ENCODE data around the gene GEMIN2.

The GEMIN2 gene

DNA sequence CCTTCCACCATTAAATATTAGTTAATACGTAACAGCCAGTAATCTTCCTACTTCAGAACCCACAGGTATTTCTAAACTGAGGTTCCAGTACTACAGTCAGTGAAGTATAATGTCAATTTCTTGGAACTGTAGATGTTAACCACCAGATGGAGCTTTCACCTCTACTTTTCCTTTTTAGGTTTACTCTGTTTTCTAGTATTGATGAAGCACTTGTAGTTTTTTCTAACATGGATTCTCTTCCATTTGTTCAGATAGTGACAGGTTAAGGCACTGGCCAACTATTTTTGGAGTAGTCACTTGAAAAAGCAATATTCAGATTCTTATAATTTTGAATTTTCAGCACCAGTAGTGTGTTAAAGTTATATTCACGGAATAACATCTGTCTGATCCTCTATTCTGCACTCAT is 6.5 kb upstream of the GEMIN2 start:
- no peaks in the 10 kb centered on the region for H4K20me1 ChIP-seq (ENCODE audit: insufficient read depth)
- no peak overlapping the region for H3K4me2 ChIP-seq
- no peaks in the 10 kb centered on the region for H3K36me3 ChIP-seq (ENCODE audit: insufficient read depth)
- no peak overlapping the region for H3K27ac ChIP-seq
- H3K4me3 ChIP-seq (IDR thresholded peaks at IDR 0.05; ENCODE audit: insufficient read depth, low read depth, low read length), result no peak overlapping the region
- H2AFZ ChIP-seq (ENCODE audit: low read depth), result no peak overlapping the region
- TF ChIP-seq, protein P1, sequence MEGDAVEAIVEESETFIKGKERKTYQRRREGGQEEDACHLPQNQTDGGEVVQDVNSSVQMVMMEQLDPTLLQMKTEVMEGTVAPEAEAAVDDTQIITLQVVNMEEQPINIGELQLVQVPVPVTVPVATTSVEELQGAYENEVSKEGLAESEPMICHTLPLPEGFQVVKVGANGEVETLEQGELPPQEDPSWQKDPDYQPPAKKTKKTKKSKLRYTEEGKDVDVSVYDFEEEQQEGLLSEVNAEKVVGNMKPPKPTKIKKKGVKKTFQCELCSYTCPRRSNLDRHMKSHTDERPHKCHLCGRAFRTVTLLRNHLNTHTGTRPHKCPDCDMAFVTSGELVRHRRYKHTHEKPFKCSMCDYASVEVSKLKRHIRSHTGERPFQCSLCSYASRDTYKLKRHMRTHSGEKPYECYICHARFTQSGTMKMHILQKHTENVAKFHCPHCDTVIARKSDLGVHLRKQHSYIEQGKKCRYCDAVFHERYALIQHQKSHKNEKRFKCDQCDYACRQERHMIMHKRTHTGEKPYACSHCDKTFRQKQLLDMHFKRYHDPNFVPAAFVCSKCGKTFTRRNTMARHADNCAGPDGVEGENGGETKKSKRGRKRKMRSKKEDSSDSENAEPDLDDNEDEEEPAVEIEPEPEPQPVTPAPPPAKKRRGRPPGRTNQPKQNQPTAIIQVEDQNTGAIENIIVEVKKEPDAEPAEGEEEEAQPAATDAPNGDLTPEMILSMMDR (conservative IDR thresholded peaks at IDR 0.05; ENCODE audit: low read depth, low read length), result no peak
- H3K9ac ChIP-seq, result no peak overlapping the region
- peaks cover 13% of the 10 kb centered on the region for H3K4me1 ChIP-seq (ENCODE audit: low read depth, poor library complexity, severe bottlenecking)
- no peaks in the 10 kb centered on the region for H3K27me3 ChIP-seq (ENCODE audit: insufficient read depth, low read depth)
- no peaks in the 10 kb centered on the region for H3K79me2 ChIP-seq (ENCODE audit: insufficient read depth, low read depth)

DNA sequence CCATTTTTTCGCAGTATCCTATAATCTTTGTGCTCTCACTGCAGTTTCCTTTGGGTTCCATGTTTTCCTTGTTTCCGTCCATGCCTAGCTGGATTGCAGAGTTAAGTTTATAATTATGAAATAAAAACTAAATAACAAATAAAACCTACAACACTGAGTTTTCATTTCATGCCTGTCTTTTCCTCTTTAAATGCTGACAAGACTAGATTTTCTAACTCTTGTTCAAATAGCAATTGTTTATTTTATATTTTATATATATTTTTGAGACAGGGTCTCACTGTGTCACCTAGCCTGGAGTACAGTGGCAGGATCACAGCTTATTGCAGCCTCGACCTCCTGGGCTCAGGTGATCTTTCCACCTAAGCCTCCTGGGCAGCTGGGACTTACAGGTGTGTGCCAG is 5.3 kb upstream of the GEMIN2 start:
- Histone ChIP-seq H3K36me3 (ENCODE audit: insufficient read depth) (no peaks in the 10 kb centered on the region), H4K20me1 (ENCODE audit: insufficient read depth) (no peaks in the 10 kb centered on the region), H3K27ac (no peak overlapping the region), H3K79me2 (ENCODE audit: insufficient read depth, low read depth) (no peaks in the 10 kb centered on the region), H3K4me3 (IDR thresholded peaks at IDR 0.05; ENCODE audit: insufficient read depth, low read depth, low read length) (no peak overlapping the region), H2AFZ (ENCODE audit: low read depth) (no peak overlapping the region), H3K27me3 (ENCODE audit: insufficient read depth, low read depth) (no peaks in the 10 kb centered on the region), H3K4me2 (no peak overlapping the region), H3K9ac (no peak overlapping the region), H3K4me1 (ENCODE audit: low read depth, poor library complexity, severe bottlenecking) (peaks cover 20% of the 10 kb centered on the region)
- TF ChIP-seq, protein P1 (conservative IDR thresholded peaks at IDR 0.05; ENCODE audit: low read depth, low read length), result no peak

DNA sequence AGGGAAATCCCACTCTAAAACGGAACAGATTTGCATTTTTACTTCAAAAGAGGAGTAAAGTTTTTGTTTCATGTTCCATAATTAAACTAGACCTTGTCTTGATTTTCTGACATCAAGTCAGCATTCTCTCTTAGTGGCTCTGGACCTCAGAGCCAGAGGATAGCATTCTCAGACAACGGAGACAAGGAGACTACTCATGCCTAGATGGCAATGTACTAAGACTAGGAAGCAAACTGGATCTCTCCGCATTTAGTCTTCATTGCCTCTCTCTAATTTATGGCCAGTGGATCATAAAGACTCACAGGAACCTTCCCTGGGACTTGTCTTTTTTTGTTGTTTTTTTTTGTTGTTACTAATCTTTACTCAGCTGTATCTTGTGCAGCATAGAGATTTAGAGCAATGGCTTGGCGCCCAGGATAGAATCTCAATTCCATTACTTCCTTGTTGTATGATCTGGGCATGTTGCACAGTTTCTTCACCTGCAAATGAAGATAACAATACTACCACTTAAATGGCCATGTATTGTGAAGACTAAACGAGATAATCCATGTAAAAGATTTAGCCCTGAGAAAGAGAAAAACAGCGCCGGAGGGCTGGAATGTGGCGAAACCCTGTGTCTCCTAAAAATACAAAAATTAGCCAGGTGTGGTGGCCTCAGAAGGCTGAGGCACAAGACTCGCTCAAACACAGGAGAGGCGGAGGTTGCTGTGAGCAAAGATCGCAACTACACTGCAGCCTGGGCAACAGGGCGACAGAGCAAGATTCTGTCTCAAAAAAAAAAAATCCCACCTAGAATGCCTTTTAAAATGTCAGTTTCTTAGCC is 4.0 kb upstream of the GEMIN2 start:
- no peaks in the 10 kb centered on the region for H3K27me3 ChIP-seq (ENCODE audit: insufficient read depth, low read depth)
- H3K27ac ChIP-seq, result no peak overlapping the region
- H3K4me3 ChIP-seq (IDR thresholded peaks at IDR 0.05; ENCODE audit: insufficient read depth, low read depth, low read length), result no peak overlapping the region
- TF ChIP-seq, protein P1 (conservative IDR thresholded peaks at IDR 0.05; ENCODE audit: low read depth, low read length), result no peak
- peak overlapping the region; percentile 44 for H2AFZ ChIP-seq (ENCODE audit: low read depth)
- H3K4me1 ChIP-seq (ENCODE audit: low read depth, poor library complexity, severe bottlenecking), result peaks cover 14% of the 10 kb centered on the region
- H4K20me1 ChIP-seq (ENCODE audit: insufficient read depth), result no peaks in the 10 kb centered on the region
- no peaks in the 10 kb centered on the region for H3K79me2 ChIP-seq (ENCODE audit: insufficient read depth, low read depth)
- H3K4me2 ChIP-seq, result peak overlapping the region; percentile 54; the same call in 1 of the 2 replicates
- no peaks in the 10 kb centered on the region for H3K36me3 ChIP-seq (ENCODE audit: insufficient read depth)
- no peak overlapping the region for H3K9ac ChIP-seq

DNA sequence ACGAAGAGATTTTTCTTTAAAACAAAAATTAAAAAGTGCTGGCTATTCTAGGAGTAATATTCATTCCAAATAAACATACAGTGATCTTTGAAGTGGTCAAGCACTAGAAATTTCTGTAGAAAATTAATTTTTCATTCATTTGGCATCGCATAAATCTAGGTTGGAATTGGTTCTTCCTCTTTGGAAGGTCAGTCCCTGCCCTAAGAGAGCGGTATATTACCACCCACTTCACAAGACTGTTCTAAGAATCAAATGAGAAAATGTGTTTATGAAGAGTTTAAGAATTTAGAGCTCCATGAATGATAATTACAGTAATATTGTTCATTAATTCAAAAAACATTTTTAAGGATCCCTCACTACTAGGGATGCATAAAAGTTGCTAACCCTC is 444 bp upstream of the GEMIN2 start:
- Histone ChIP-seq H3K27me3 (ENCODE audit: insufficient read depth, low read depth) (no peaks in the 10 kb centered on the region), H3K36me3 (ENCODE audit: insufficient read depth) (no peaks in the 10 kb centered on the region), H3K4me3 (IDR thresholded peaks at IDR 0.05; ENCODE audit: insufficient read depth, low read depth, low read length) (no peak overlapping the region), H2AFZ (ENCODE audit: low read depth) (peak overlapping the region; percentile 90), H3K9ac (peak overlapping the region; percentile 41; the same call in 1 of the 2 replicates), H4K20me1 (ENCODE audit: insufficient read depth) (no peaks in the 10 kb centered on the region), H3K27ac (peak overlapping the region; percentile 54), H3K79me2 (ENCODE audit: insufficient read depth, low read depth) (no peaks in the 10 kb centered on the region), H3K4me1 (ENCODE audit: low read depth, poor library complexity, severe bottlenecking) (peaks cover 11% of the 10 kb centered on the region), H3K4me2 (peak overlapping the region; percentile 43; the same call in 1 of the 2 replicates)
- TF ChIP-seq, protein P1 (conservative IDR thresholded peaks at IDR 0.05; ENCODE audit: low read depth, low read length), result no peak

All from KMS-11 (cell line).